GM18907 (cell line): ENCODE measurements around the gene ANKRD44.

ENCODE experiments used
- ATAC-seq: cut with Tn5 transposase; IDR thresholded peaks from one replicate; pipeline ENCODE4 v1.9.1; 2021; ENCODE audit warnings: mild to moderate bottlenecking, moderate library complexity; ENCODE audit not compliant: unreplicated experiment

The ANKRD44 gene

GRCh38 chr2:197126630-197127352, 183.8 kb downstream of the ANKRD44 start:
- no peak for ATAC-seq

DNA sequence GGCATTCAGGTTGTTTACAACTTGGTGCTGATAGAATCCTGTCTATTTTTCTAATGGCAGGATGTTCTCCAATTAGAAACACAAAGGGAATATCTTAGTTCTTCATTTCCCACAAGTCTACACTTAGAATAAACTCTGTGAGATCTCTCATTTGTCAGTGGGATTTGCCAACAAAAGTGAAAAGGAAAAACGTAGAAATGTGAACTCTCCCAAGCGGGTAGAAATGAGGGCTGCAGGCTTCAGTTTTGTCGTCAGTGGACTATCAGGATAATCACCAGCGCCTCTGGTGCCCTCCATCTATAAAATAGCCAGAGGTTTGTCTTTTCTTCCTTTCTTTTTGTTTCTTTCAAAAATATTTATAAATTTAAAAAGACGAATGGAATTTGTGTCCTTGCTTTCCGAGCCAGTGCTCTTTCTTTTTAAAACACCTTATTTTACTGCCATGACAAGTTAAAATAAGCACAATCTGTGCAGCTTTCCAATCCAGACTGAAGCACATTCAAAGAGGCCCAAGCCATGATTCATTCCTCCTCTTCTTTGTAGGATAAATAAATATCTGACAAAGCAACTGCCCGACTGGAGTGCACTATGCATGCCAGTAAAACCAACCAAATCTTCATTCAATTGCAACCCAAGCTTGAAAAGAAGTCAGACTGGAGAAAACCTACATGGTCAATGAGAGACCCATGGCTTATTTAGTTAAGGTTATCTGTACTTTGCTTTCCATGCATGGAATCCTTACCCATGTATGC, 185.8 kb downstream of the ANKRD44 start:
- no peak for ATAC-seq

GRCh38 chr2:197122821-197123220, 187.8 kb downstream of the ANKRD44 start:
- ATAC-seq, result no peak

DNA sequence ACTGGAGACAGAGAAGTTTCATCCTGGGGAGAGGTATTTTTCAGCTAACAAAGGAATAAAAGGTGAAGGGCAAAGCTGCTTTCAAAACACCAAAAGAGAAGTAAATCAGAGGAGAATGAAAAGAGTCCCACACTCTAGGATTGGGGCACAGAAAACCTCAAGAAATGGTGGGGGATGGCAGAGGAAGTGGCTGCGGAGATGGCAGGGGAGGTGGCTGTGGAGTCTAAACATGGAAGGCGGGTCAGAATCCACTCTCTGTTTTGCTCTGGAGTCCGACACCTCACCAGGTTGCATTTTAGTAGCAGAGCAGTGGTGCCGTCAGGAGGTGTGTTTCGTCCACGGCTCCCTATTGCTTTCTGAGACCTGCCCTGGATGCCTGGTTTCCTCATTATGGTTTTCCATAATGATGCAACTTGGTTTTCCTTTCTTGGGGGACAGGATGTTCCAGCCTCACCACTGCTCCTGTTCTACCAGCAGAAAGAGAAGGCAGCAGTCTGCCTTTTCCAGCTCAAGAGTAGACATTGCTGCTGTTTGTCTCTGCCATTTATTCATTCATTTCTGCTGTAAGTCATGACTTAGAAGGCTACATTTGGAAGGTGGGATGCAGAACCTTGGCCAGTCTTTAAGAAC, 188.7 kb downstream of the ANKRD44 start:
- ATAC-seq, result no peak

GRCh38 chr2:197121255-197121654, 189.3 kb downstream of the ANKRD44 start:
- ATAC-seq, result no peak

DNA sequence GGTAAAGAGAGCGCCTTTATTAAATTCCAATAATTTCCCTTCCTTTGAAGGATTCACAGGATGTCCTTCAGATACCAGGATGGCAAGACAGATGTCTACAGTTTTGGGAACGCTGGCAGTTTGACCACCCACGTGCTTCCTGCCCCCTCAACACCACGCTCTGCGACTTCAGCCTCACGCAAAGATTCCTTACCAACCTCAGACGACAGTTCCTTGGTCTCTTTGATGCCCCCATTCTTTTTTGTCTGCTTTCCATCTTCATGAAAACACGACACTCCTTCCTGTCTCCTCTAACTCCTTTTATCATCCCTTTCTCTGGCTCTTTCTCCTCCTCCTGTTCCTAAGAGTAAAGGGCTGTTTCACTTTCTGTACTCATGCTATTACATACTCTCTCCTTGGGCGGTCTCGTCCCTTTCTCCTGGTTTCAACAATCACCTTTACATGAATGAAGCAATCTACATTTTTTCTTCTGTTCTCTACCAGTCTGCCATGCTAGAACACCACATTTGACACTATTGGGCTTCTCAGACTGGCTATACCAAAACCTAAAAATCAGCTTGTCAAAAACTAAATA, 194.2 kb downstream of the ANKRD44 start:
- ATAC-seq, result no peak

GRCh38 chr2:197115325-197115724, 195.3 kb downstream of the ANKRD44 start:
- no peak for ATAC-seq

GRCh38 chr2:197113275-197113711, 197.3 kb downstream of the ANKRD44 start:
- ATAC-seq, result peak; percentile 70

DNA sequence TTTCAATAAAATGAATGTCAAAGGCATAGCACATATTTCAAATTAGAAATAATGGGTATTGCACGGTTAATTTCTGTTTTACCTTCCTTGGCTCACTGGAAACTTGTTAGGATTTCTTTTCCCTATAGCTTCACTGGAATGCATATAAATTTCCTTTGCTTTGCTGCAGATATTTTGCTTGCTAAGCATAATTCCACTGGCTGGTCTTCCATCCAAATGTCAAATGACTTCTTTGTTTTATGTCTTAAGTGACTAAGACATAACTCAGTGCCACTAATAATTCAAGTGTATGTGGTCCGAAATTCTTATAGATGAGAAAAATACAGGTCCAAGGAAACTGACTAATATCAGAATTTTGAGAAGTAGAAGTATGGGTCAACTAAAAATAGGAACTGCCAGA, 201.3 kb downstream of the ANKRD44 start:
- ATAC-seq, result no peak

GRCh38 chr2:197108758-197109157, 201.8 kb downstream of the ANKRD44 start:
- ATAC-seq, result no peak

GRCh38 chr2:197107291-197108269, 203.0 kb downstream of the ANKRD44 start:
- no peak for ATAC-seq

DNA sequence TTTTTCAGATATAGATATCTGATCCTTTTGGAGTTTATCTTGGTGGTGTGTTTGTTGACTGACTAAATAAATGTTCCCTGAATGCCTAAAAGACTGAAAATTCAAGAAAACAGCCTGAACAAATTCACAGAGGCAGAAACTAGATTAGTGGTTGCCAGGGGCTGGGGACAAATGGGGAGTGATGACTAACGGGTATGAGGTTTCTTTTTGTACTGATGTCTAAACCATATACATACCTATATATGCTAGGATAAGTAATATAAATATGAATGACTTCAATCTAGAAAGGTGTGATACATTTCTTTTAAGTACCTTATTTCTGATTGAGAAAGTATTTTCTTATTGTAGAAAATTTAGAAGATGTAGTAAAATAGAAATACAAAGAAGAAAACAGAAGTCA, 207.2 kb downstream of the ANKRD44 start:
- no peak for ATAC-seq

GRCh38 chr2:197102231-197102630, 208.3 kb downstream of the ANKRD44 start:
- no peak for ATAC-seq

- ATAC-seq, result no peak
Observed at GRCh38 chr2:197101519-197101918, 209.1 kb downstream of the ANKRD44 start.

- ATAC-seq, result no peak
Observed at GRCh38 chr2:197097578-197098366, 212.8 kb downstream of the ANKRD44 start.

DNA sequence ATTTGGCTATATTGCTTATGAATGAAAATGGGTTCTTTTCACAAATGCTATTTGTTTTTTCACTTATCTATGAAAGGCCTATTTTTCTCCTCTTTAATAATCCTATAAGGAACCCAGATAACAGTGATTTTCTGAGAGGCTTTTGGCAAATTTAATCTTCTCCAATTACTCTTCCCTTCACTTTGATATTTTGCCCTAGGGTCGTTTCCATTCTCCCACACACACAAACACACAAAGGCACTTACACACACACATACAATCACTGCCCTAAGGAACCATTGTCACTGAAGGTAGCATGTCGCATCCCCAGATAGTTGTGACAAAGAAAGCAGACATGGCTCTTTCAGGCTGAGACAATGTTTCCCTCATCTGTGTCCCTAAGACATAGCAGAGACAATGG, 213.9 kb downstream of the ANKRD44 start:
- no peak for ATAC-seq

DNA sequence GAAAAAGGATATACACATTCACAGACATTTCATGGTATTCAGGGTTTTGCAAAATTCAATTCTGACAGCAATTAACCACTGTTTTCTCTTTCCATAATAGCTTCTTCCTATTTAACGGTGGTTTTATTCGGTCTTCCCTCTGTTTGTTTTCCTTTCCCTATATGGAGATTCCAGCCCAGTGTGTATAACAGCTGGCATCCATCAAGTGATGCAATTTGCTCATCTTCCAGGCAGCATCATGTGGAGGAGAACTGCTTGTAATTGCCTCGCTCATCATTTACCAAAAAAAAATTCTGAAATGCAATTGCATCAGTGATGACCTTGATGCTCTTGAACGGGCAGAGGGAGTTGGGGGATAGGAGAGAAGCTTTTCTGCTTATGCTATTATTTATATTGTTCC, 218.1 kb downstream of the ANKRD44 start:
- ATAC-seq, result no peak

GRCh38 chr2:197090742-197091367, 219.7 kb downstream of the ANKRD44 start:
- no peak for ATAC-seq

DNA sequence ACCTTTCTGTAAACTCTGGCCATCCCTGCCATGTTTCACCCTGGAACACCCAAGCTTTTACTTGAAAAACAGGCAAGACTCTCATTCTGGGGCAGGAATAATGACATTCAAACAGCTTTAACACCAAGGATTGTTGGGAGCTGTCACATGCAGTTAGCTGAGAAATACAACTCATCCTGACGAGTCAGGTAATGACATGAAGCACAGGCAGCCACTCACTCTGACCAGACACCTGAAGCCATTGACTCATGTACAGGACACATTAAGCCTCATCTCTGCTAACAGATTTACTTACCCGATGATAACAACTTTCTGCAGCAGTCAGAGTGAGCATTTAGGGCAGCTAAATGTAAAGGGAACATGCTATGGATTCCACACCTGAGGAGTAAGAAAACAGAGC, 220.9 kb downstream of the ANKRD44 start:
- ATAC-seq, result no peak
